HUES6 (cell line): Measurements from ENCODE around the gene BMX.

Source experiments
- H3K27ac ChIP-seq: 2 replicates; pipeline ENCODE4 v1.7.0; 2013; ENCODE audit warnings: low read depth, mild to moderate bottlenecking, low read length, inconsistent platforms
- H3K27me3 ChIP-seq: 2 replicates; pipeline ENCODE4 v1.6.1; 2013; ENCODE audit warnings: low read length; ENCODE audit not compliant: control insufficient read depth, insufficient read depth
- H3K36me3 ChIP-seq: 2 replicates; pipeline ENCODE4 v1.6.1; 2013; ENCODE audit warnings: low read length; ENCODE audit not compliant: control insufficient read depth, insufficient read depth
- H3K4me1 ChIP-seq: 2 replicates; pipeline ENCODE4 v1.6.1; 2013; ENCODE audit warnings: low read length; ENCODE audit not compliant: control insufficient read depth, insufficient read depth
- H3K4me3 ChIP-seq: 2 replicates; pipeline ENCODE4 v1.5.1; 2013; ENCODE audit warnings: low read depth, low read length
- H3K9ac ChIP-seq: one replicate; pipeline ENCODE4 v1.6.1; 2013; ENCODE audit warnings: mild to moderate bottlenecking, low read length
- H3K9me3 ChIP-seq: 2 replicates; pipeline ENCODE4 v1.6.1; 2013; ENCODE audit warnings: low read depth, low read length; ENCODE audit not compliant: control insufficient read depth, insufficient read depth

BMX gene

GRCh38 chrX:15475486-15475885 lies 25.1 kb upstream of the BMX start:
- Histone ChIP-seq H3K4me3 (no peak overlapping the region), H3K27ac (no peak overlapping the region; the same call in 1 of the 2 replicates)

DNA sequence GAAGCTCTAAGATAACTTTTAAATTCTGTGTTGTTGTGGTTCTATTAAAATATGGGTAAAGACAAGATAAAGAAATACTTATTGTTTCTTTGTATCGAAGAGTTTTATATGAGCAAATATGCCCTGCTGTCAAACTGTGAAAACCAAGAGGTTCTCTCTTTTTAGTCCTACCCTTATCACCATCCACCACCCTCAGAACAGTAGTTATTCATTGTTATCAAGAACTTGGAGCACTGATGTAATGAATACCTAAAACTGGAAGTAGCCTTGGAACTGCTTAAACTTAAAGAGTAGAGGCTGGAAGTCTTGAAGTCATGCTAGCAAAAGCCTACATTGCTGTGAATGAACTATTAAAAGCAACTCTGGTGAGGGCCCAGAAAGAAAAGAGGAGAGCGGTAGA lies 16.7 kb upstream of the BMX start:
- Histone ChIP-seq H3K4me1 (no peaks in the 10 kb centered on the region), H3K9me3 (no peaks in the 10 kb centered on the region), H3K36me3 (peaks cover 2% of the 10 kb centered on the region; the same call in 1 of the 2 replicates), H3K4me3 (no peak overlapping the region), H3K27ac (no peak overlapping the region), H3K27me3 (peaks cover 4% of the 10 kb centered on the region; the same call in 1 of the 2 replicates), H3K9ac (no peak overlapping the region)

More at GRCh38 chrX:15475486-15475885, 25.1 kb upstream of the BMX start:
- peaks cover 10% of the 10 kb centered on the region; the same call in 1 of the 2 replicates for H3K27me3 ChIP-seq
- peaks cover 8% of the 10 kb centered on the region; the same call in 1 of the 2 replicates for H3K36me3 ChIP-seq
- H3K9me3 ChIP-seq: no peaks in the 10 kb centered on the region
- no peak overlapping the region for H3K9ac ChIP-seq
- H3K4me1 ChIP-seq: peaks cover 17% of the 10 kb centered on the region

- Histone ChIP-seq H3K9me3 (no peaks in the 10 kb centered on the region), H3K27ac (peak overlapping the region; percentile 66; the same call in 1 of the 2 replicates), H3K4me3 (peak overlapping the region; percentile 77), H3K4me1 (peaks cover 15% of the 10 kb centered on the region), H3K9ac (peak overlapping the region; percentile 71), H3K36me3 (no peaks in the 10 kb centered on the region), H3K27me3 (peaks cover 3% of the 10 kb centered on the region; the same call in 1 of the 2 replicates)
These were observed 8.1 kb upstream of the BMX start for GRCh38 chrX:15492469-15492868.

DNA sequence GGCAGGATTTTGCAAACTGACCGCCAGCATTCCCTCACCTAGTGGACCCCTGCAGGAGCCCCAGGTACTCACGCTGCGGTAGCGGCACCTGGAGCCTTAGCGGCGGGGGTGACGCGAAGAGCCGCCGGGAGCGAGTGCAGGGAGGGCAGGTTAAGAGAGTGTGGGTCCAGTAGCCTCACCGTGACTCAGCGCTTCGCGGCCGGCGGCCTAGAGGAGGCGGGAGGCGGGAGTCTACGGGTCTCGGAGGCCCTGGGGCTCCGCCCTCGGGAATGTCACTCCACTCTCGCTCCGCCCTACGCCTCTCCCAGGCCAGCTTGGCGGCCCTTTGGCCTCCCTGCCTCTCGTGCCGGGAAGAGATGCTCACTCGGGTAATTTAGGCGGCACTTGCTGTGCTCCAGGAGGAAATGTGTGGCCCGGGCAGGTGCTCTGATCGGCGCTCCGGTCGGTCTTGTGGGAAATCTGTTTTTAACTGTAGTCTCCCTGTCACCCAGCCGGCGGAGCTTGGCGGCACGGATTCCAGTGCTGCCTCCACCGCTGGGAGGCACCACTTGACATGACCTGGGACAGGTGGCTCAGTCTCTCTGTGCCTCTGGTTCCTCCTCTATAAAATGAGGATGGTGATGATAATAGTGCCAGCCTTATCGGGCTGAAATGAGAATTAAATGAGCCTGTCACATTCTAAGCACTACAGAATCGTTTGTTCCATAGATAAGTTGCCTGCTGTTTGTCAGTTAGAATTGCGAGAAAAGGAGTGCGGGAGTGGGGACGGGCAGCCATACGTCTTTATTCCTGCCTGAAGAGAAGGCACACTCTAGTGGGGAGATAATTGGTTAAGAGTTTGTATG lies 7.3 kb upstream of the BMX start, which contains the start of gene PIR:
Gene PIR, minus strand, starts transcription at position 216 of the 845 bp plus-strand sequence. CDS start 2,076 bp downstream, outside the sequence.
- H3K4me1 ChIP-seq: peaks cover 15% of the 10 kb centered on the region
- H3K36me3 ChIP-seq: no peaks in the 10 kb centered on the region
- H3K27ac ChIP-seq: peak within 1 kb of the TSS; percentile 66; the same call in 1 of the 2 replicates
- peaks cover 3% of the 10 kb centered on the region; the same call in 1 of the 2 replicates for H3K27me3 ChIP-seq
- H3K4me3 ChIP-seq: peak within 1 kb of the TSS; percentile 77
- peak within 1 kb of the TSS; percentile 71 for H3K9ac ChIP-seq
- no peaks in the 10 kb centered on the region for H3K9me3 ChIP-seq

- no peaks in the 10 kb centered on the region for H3K36me3 ChIP-seq
These were observed 4.8 kb upstream of the BMX start for GRCh38 chrX:15495801-15496200.

GRCh38 chrX:15496824-15497223 lies 3.8 kb upstream of the BMX start:
- Histone ChIP-seq H3K36me3 (no peaks in the 10 kb centered on the region), H3K4me1 (peaks cover 15% of the 10 kb centered on the region), H3K27me3 (peaks cover 5% of the 10 kb centered on the region; the same call in 1 of the 2 replicates), H3K9ac (no peak overlapping the region), H3K4me3 (no peak overlapping the region), H3K9me3 (no peaks in the 10 kb centered on the region), H3K27ac (no peak overlapping the region)

More at GRCh38 chrX:15495801-15496200, 4.8 kb upstream of the BMX start:
- Histone ChIP-seq H3K27me3 (peaks cover 3% of the 10 kb centered on the region; the same call in 1 of the 2 replicates), H3K9ac (no peak overlapping the region), H3K27ac (no peak overlapping the region), H3K9me3 (no peaks in the 10 kb centered on the region), H3K4me1 (peaks cover 15% of the 10 kb centered on the region), H3K4me3 (no peak overlapping the region)

DNA sequence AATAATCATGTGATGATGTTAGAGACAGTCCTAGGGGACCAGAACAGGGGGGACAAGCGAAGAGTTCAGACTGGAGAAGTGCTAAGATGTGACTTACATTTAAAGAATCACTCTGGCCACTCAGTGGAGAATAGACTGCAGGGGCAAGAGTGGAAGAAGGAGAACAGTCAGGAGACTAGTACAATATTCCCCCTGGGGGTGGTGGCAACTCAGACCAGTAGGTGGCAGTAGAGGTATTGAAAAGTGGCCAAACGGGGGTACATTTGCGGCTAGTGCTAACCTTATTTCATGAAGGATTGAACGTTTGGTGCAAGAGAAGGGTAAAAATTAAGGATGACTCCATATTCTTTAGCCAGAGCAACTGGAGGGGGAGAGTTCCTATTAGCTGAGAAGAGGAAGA lies 2.7 kb upstream of the BMX start:
- peaks cover 6% of the 10 kb centered on the region for H3K4me1 ChIP-seq
- no peaks in the 10 kb centered on the region for H3K9me3 ChIP-seq
- peaks cover 11% of the 10 kb centered on the region; the same call in 1 of the 2 replicates for H3K27me3 ChIP-seq
- no peak overlapping the region for H3K9ac ChIP-seq
- H3K36me3 ChIP-seq: no peaks in the 10 kb centered on the region
- H3K4me3 ChIP-seq: no peak overlapping the region
- H3K27ac ChIP-seq: no peak overlapping the region

GRCh38 chrX:15498741-15499140 lies 1.9 kb upstream of the BMX start:
- Histone ChIP-seq H3K9ac (no peak overlapping the region), H3K9me3 (no peaks in the 10 kb centered on the region), H3K36me3 (no peaks in the 10 kb centered on the region), H3K27ac (no peak overlapping the region), H3K27me3 (peaks cover 11% of the 10 kb centered on the region; the same call in 1 of the 2 replicates), H3K4me3 (no peak overlapping the region), H3K4me1 (peaks cover 3% of the 10 kb centered on the region)

- peaks cover 15% of the 10 kb centered on the region; the same call in 1 of the 2 replicates for H3K27me3 ChIP-seq
- no peaks in the 10 kb centered on the region for H3K4me1 ChIP-seq
- no peak overlapping the region for H3K4me3 ChIP-seq
- H3K9me3 ChIP-seq: no peaks in the 10 kb centered on the region
- H3K27ac ChIP-seq: no peak overlapping the region
- no peak overlapping the region for H3K9ac ChIP-seq
- H3K36me3 ChIP-seq: no peaks in the 10 kb centered on the region
These were observed 631 bp upstream of the BMX start for GRCh38 chrX:15499976-15500375.

DNA sequence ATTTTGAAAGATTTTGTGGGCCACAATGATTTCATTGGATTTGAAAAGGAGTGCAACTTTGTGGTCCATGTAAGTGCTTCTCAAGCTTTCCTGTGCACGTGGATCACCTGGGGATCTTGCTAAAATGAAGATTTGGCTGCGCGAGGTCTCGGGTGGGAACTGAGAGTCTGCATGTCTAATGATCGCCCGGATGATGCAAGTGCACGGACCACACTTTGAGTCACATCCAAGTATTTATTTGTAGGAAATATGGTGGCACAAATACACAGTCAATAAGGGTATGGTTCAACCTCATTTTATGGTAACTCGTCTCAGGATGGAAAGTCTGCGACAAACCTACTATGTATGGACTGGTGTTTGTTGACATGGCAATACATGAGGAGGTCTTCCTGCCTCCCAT lies 899 bp downstream of the BMX start:
- H3K36me3 ChIP-seq: no peaks in the 10 kb centered on the region
- no peaks in the 10 kb centered on the region for H3K9me3 ChIP-seq
- H3K4me3 ChIP-seq: no peak overlapping the region
- no peak overlapping the region for H3K9ac ChIP-seq
- no peak overlapping the region for H3K27ac ChIP-seq
- H3K27me3 ChIP-seq: peaks cover 19% of the 10 kb centered on the region; the same call in 1 of the 2 replicates
- H3K4me1 ChIP-seq: no peaks in the 10 kb centered on the region

- H3K36me3 ChIP-seq: no peaks in the 10 kb centered on the region
- no peaks in the 10 kb centered on the region for H3K9me3 ChIP-seq
- no peak overlapping the region for H3K9ac ChIP-seq
- H3K27me3 ChIP-seq: peaks cover 27% of the 10 kb centered on the region; the same call in 1 of the 2 replicates
- H3K4me1 ChIP-seq: no peaks in the 10 kb centered on the region
- H3K27ac ChIP-seq: no peak overlapping the region
- H3K4me3 ChIP-seq: no peak overlapping the region
These were observed 4.1 kb downstream of the BMX start for GRCh38 chrX:15504661-15505060.
